ENCODE data around the gene MUSK. TPM values are rescaled to one million over a fixed set of nuclear protein-coding genes. Genes with fewer than 3 reads are reported as not detected.

MUSK gene
- total RNA-seq, 4 donors from 2014 or later, result 0.22 to 0.42 (median 0.27) TPM; not detected in 1

DNA sequence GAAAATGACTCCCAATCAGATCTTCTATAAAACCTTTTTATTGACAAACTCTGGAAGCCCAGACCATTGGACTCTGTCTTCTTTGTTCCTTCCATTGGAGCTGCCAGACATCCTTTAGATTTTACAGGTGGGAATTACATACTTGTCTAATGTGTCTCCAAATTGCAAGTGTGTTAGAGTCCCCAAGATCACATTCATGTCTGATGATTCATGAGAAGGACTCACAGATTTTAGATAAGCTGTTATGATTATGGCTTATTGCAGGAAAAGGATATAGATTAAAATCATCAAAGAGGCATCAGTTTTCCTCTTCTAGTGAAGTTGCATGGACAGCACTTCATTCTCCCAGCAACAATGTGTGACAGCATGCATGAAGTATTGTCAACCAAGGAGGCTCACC lies 70.4 kb downstream of the MUSK start:
- Histone ChIP-seq H3K27me3 (no peaks in the 10 kb centered on the region), H3K27ac (no peak overlapping the region), H3K9me3 (no peaks in the 10 kb centered on the region), H3K4me3 (replicated peaks in 1 of 3) (no peak overlapping the region), H3K4me1 (peaks cover 13 to 18% of the 10 kb centered on the region in 2 donors), H3K36me3 (no peaks in the 10 kb centered on the region)
- DNase-seq, result no peak
- intact Hi-C loops (cut with DNase I), result no loop called here
- no peak for TF ChIP-seq POLR2A (IDR thresholded peaks at IDR 0.05)
- TF ChIP-seq, protein P1, sequence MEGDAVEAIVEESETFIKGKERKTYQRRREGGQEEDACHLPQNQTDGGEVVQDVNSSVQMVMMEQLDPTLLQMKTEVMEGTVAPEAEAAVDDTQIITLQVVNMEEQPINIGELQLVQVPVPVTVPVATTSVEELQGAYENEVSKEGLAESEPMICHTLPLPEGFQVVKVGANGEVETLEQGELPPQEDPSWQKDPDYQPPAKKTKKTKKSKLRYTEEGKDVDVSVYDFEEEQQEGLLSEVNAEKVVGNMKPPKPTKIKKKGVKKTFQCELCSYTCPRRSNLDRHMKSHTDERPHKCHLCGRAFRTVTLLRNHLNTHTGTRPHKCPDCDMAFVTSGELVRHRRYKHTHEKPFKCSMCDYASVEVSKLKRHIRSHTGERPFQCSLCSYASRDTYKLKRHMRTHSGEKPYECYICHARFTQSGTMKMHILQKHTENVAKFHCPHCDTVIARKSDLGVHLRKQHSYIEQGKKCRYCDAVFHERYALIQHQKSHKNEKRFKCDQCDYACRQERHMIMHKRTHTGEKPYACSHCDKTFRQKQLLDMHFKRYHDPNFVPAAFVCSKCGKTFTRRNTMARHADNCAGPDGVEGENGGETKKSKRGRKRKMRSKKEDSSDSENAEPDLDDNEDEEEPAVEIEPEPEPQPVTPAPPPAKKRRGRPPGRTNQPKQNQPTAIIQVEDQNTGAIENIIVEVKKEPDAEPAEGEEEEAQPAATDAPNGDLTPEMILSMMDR (IDR thresholded peaks at IDR 0.05), result no peak

GRCh38 chr9:110742741-110743371 lies 74.3 kb downstream of the MUSK start:
- intact Hi-C loops (cut with DNase I), result no loop called here
- WGBS, 2 donors, result 17 to 22% methylated on average over 8 of the region's 8 CpGs
- Histone ChIP-seq H3K4me3 (replicated peaks in 1 of 3) (no peak overlapping the region), H3K27me3 (no peaks in the 10 kb centered on the region), H3K9me3 (no peaks in the 10 kb centered on the region), H3K27ac (peak overlapping the region; percentile 82 to 99 (median 92)), H3K36me3 (no peaks in the 10 kb centered on the region), H3K4me1 (peaks cover 39 to 49% of the 10 kb centered on the region in 2 donors)
- TF ChIP-seq, protein P1 (IDR thresholded peaks at IDR 0.05), result no peak
- TF ChIP-seq POLR2A (IDR thresholded peaks at IDR 0.05), result peak in 1 of 2 donors; percentile 57
- peak; percentile 53 to 60 for DNase-seq

DNA sequence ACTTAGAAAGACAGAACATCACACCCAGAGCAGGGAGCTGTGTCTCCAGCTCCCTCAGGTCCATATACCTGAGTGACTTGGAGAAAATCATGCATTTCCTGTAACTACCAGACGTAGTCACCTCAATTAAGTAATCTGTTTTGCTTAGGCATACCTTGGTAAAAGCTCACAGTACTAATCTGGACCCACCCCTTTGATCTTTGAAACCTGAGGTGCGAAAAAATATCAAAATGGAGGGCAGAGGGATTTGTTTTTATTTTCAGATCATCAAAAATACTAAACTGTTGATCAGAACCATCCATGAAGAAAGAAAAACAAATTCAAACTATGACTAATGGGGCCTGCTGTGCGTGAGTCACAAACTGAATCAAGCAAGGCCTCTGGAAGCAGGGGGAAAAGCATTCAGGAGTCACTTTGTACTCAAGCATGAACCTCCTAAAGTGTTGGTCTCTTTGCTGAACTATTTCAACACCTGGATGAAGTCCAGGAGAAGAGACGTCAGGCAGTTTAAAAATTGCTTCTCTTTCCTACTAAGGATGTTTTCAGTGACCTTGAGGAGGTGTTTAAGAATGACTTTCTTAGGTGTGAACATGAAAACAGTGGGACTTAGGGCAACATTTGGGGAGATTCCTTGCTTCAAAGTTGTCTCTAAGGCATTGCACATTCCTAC lies 76.3 kb downstream of the MUSK start:
- no peaks in the 10 kb centered on the region for H3K36me3 ChIP-seq
- no peaks in the 10 kb centered on the region for H3K27me3 ChIP-seq
- H3K4me3 ChIP-seq (replicated peaks in 1 of 3), result no peak overlapping the region
- H3K9me3 ChIP-seq, result no peaks in the 10 kb centered on the region
- intact Hi-C loops (cut with DNase I), result no loop called here
- peak overlapping the region; percentile 82 to 99 (median 92) for H3K27ac ChIP-seq
- H3K4me1 ChIP-seq, result peaks cover 41 to 58% of the 10 kb centered on the region in 2 donors
- WGBS, 2 donors, result 21 to 22% methylated on average over 4 of the region's 4 CpGs
- TF ChIP-seq, protein P1 (IDR thresholded peaks at IDR 0.05), result no peak
- no peak for TF ChIP-seq POLR2A (IDR thresholded peaks at IDR 0.05)
- peak; percentile 72 to 74 for DNase-seq

DNA sequence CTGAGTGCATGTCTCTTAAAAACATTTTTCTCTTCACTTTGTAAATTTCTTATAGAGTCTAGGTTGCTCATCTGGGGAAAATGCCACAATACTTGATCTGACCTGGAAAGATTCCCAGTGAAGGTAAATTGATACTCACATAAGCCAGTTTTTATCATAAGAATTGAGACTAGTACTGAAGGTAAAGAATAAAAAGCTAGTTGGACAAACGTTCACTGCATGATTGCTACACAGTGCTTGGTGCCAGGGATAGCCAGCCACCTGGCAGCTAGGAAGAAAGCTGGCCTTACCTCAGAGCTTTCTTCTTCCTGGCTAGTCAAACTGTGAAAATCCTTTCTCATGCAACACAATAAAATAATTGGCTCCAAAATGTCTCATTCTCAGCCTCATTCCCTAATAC lies 77.1 kb downstream of the MUSK start:
- DNase-seq, result peak; percentile 55 to 66
- peak in 1 of 2 donors; percentile 9 for TF ChIP-seq POLR2A (IDR thresholded peaks at IDR 0.05)
- TF ChIP-seq, protein P1 (IDR thresholded peaks at IDR 0.05), result no peak
- Histone ChIP-seq H3K9me3 (no peaks in the 10 kb centered on the region), H3K27me3 (no peaks in the 10 kb centered on the region), H3K36me3 (no peaks in the 10 kb centered on the region), H3K27ac (peak overlapping the region; percentile 82 to 99 (median 92)), H3K4me3 (replicated peaks in 1 of 3) (no peak overlapping the region), H3K4me1 (peaks cover 41 to 58% of the 10 kb centered on the region in 2 donors)
- intact Hi-C loops (cut with DNase I), result no loop called here
- 15 to 19% methylated on average over 1 of the region's 1 CpG for WGBS, 2 donors
